GM12872 (cell line): ENCODE data around the gene TAS2R9.

Experiments used
- CTCF ChIP-seq: IDR thresholded peaks from 3 replicates; pipeline ENCODE4 v1.5.1; 2011; ENCODE audit warnings: low read depth, mild to moderate bottlenecking, low read length, moderate library complexity; ENCODE audit not compliant: insufficient read depth

Gene TAS2R9

GRCh38 chr12:10838461-10838860 is 28.5 kb upstream of the TAS2R9 start:
- no peak for TF ChIP-seq CTCF

GRCh38 chr12:10829994-10830393 is 20.0 kb upstream of the TAS2R9 start:
- TF ChIP-seq CTCF: no peak

- TF ChIP-seq CTCF: no peak
Observed at GRCh38 chr12:10826258-10826657, 16.3 kb upstream of the TAS2R9 start, which contains the start of gene TAS2R10. Gene TAS2R10, minus strand, starts transcription at chr12:10826358. Its CDS starts 89 bp downstream, at chr12:10826269.

DNA sequence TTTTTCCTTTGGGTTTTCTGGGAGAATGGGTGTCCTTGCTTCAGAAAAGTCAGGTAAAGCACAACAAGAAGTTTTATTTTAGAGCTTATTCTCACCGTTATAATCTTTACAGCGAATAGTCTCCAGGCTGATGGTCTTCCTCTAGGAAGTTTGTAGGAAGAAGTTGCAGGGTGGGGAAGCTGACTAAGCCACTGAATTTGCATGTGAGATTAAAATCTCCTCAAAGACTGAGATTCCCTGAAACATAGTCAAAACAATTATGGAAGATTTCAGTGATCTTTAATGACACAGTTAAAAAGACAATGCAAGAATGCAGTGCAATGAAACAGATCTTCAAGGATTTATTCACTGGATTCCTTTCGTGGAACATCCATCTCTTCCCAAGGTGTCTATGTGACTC is 15.0 kb upstream of the TAS2R9 start:
- no peak for TF ChIP-seq CTCF

- TF ChIP-seq CTCF: no peak
Observed at GRCh38 chr12:10811883-10812536, 2.0 kb upstream of the TAS2R9 start.

DNA sequence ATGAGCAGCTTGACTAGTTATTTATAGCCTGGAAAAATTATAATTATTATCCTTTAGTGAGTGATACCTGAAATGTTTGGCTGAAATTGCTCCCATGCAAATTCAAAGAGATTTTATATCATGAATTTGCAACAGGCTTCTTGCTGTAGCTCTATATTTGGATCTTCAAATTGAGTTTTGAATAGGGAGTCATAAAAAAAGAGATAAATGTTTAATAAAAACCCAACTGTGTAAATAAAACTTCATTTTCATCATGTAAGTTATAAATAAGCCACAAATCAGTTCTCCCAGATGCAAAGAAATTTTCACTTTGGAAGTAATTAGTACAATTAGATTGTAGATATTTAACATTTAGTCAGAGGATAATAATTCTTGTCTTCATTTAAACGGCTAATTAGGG is 2.8 kb downstream of the TAS2R9 start, which contains the start of gene TAS2R8:
Gene TAS2R8, minus strand, starts transcription at position 101 of the 400 bp plus-strand sequence. CDS start 306 bp downstream, outside the sequence.
- TF ChIP-seq CTCF: no peak

- no peak for TF ChIP-seq CTCF
Observed at GRCh38 chr12:10802587-10802986, 7.4 kb downstream of the TAS2R9 start, which contains the start of gene TAS2R7. Gene TAS2R7, minus strand, starts transcription at chr12:10802627. Its CDS starts 57 bp downstream, at chr12:10802570.
